ENCODE measurements around the gene ATN1.

Gene ATN1

DNA sequence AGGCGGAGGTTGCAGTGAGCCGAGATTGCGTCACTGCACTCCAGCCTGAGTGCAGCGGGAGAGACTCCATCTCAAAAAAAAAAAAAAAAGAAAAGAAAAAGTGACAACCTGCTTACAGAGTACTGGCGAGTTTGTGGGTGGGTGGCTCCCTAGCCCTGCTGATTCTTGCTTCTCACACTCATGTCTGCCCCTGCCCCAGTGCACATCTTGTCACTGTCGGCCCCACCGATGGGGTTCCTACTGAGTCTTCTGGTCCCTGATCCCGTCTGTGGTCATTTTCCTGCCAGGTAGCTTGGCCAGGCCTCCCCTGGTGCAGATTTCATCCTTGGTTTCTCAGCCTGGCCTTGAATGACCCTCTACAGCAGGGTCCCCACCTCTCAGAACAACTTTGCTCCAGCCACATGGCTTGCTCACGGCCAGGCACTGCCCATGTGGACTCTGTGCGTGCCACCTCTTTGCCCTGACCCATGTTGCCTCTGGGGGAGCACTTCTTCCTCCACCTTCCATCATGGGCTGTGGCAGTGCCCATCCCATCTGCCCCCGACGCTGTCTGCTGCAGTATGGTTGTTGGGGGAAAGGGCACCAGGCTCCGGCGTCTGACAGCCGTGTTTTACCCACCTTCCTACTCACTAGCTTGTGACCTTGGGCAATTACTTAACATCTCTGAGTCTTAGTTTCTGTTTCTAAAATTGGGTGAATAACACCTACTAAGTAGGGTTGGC lies 21.3 kb downstream of the ATN1 start:
- ChIA-PET CTCF (interaction anchor here (1.0 to 1.1 kb wide), 2 partner anchors 13 to 76 kb away, joined by 3 to 6 read pairs; no protein-coding TSS in a partner anchor), POLR2A (ENCODE audit: low non-redundant PET) (interaction anchor here (0.6 to 0.7 kb wide), 2 partner anchors 13 to 52 kb away, joined by 3 read pairs; no protein-coding TSS in a partner anchor)
- no peak overlapping the region for H3K27ac ChIP-seq
- TF ChIP-seq CTCF (conservative IDR thresholded peaks at IDR 0.05; ENCODE audit: low read depth), result no peak
- no peak for DNase-seq (ENCODE audit: low spot score)

GRCh38 chr12:6950401-6950801 lies 22.6 kb downstream of the ATN1 start:
- TF ChIP-seq CTCF (conservative IDR thresholded peaks at IDR 0.05; ENCODE audit: low read depth), result no peak
- CTCF ChIA-PET, result interaction anchor here (0.6 kb wide), 2 partner anchors 10 to 53 kb away, joined by 3 read pairs; no protein-coding TSS in a partner anchor
- no peak for DNase-seq (ENCODE audit: low spot score)
- POLR2A ChIA-PET (ENCODE audit: low non-redundant PET), result interaction anchor here (0.6 kb wide), 1 partner anchor 36 kb away, joined by 3 read pairs; no protein-coding TSS in a partner anchor
- H3K27ac ChIP-seq, result no peak overlapping the region

DNA sequence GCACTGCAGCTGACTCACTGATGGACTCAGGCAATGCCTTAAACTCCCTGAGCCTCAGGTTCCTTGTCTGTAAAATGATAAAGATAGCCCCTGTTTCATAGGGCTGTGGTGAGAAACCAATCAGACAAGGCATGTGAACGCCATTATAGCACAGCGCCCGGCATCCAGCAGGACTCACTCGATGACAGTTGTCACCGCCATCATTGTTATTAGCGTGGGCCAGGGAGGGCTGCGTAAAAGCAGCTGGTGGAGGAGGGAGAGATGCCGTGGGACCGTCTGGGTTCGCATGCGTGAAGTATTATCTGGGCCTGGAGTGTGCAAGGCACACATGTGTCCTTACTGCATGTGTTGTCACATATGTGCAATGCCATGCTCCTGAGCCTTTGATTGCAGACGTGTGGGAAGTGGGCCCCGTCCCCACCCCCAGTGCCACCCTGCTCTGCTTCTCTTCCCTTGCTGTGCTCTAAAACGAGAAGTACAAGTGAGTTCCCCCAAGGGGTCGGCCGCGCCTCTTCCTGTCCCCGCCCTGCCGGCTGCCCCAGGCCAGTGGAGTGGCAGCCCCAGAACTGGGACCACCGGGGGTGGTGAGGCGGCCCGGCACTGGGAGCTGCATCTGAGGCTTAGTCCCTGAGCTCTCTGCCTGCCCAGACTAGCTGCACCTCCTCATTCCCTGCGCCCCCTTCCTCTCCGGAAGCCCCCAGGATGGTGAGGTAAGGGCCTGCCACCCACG lies 23.2 kb downstream of the ATN1 start, which contains the start of gene PTPN6:
PTPN6 (plus strand) TSS at position 546 of the 730 bp plus-strand sequence; CDS start at position 703, 157 bp downstream.
- H3K27ac ChIP-seq, result no peak within 1 kb of the TSS
- POLR2A ChIA-PET (ENCODE audit: low non-redundant PET), result no interaction called here
- no peak for TF ChIP-seq CTCF (conservative IDR thresholded peaks at IDR 0.05; ENCODE audit: low read depth)
- CTCF ChIA-PET, result no interaction called here
- DNase-seq (ENCODE audit: low spot score), result no peak

- ChIA-PET CTCF (interaction anchor here (0.6 to 1.3 kb wide), 2 partner anchors 10 to 60 kb away, joined by 3 to 5 read pairs; no protein-coding TSS in a partner anchor), POLR2A (ENCODE audit: low non-redundant PET) (no interaction called here)
- DNase-seq (ENCODE audit: low spot score), result no peak
- TF ChIP-seq CTCF (conservative IDR thresholded peaks at IDR 0.05; ENCODE audit: low read depth), result no peak
- H3K27ac ChIP-seq, result no peak overlapping the region
Measured at GRCh38 chr12:6951551-6952120, 23.9 kb downstream of the ATN1 start.

DNA sequence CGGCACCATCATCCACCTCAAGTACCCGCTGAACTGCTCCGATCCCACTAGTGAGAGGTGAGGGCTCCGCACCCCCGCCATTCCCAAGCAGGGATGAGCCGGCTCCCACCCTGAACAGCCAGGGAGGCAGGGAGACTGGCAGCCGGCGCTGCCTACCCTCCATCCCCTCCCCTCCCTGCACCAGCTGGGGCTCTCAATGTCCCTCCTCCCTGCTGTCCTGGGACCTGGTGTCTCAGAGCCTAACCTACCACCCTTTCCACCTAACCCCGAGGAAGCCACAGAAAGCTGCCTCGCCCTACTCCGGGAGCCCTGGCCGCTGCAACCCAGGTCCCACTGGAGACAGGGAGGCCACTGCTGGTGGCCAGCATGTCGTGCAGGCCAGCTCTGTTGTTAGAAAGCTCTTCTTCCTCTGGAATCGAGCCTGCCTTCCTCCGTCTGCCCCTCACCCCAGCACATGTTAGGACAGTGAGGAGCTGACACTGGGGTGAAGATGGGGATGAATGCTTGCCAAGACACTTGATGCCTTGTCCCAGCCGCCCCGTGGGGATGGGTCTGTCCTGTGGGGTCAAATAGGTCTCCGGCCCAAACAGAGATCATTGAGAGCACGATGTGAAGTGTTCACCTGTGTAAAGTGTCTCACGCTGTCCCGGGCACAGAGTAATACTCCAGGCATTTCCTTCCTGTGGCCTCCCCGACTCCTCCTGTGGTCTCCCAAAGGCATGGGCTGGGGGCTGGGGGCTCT lies 24.5 kb downstream of the ATN1 start:
- no peak for DNase-seq (ENCODE audit: low spot score)
- ChIA-PET CTCF (interaction anchor here (0.6 to 1.3 kb wide), 3 partner anchors 9 to 61 kb away, joined by 3 to 5 read pairs (median 5); no protein-coding TSS in a partner anchor), POLR2A (ENCODE audit: low non-redundant PET) (interaction anchor here (0.7 kb wide), 1 partner anchor 81 kb away, joined by 3 read pairs; no protein-coding TSS in a partner anchor)
- no peak for TF ChIP-seq CTCF (conservative IDR thresholded peaks at IDR 0.05; ENCODE audit: low read depth)
- H3K27ac ChIP-seq, result no peak overlapping the region
